Mesodermal cell (in vitro differentiated cells): Measurements from ENCODE around the gene SP6.

Source experiments
- H3K27ac ChIP-seq: 2 replicates; pipeline ENCODE4 v1.7.0; 2013; ENCODE audit warnings: mild to moderate bottlenecking, low read depth, low read length, moderate library complexity; ENCODE audit not compliant: severe bottlenecking
- H3K36me3 ChIP-seq: 2 replicates; pipeline ENCODE4 v1.7.1; 2013; ENCODE audit warnings: mild to moderate bottlenecking, low read length, moderate library complexity; ENCODE audit not compliant: control insufficient read depth, insufficient read depth
- H3K4me1 ChIP-seq: one replicate; pipeline ENCODE4 v1.7.1; 2013; ENCODE audit warnings: mild to moderate bottlenecking, low read length; ENCODE audit not compliant: insufficient read depth, control insufficient read depth, poor library complexity, severe bottlenecking
- H3K4me3 ChIP-seq: 2 replicates; pipeline ENCODE4 v1.7.0; 2013; ENCODE audit warnings: low read length, control low read depth, mild to moderate bottlenecking; ENCODE audit not compliant: insufficient read depth, poor library complexity, severe bottlenecking; ENCODE audit errors: extremely low read depth
- H3K9me3 ChIP-seq: 2 replicates; pipeline ENCODE4 v1.7.1; 2013; ENCODE audit warnings: mild to moderate bottlenecking, low read length, moderate library complexity; ENCODE audit not compliant: control insufficient read depth
- WGBS, 2 experiments: methylation state at CpG; one replicate each; pipeline ENCODE4 v1.1.5; 2013; ENCODE audit warnings: missing lambda C conversion rate in 2 of 2; ENCODE audit not compliant: insufficient coverage in 2 of 2; 5-methylcytosine and 5-hydroxymethylcytosine counted together

The SP6 gene

GRCh38 chr17:47851764-47852112, 775 bp upstream of the SP6 start:
- Histone ChIP-seq H3K36me3 (peaks cover 9% of the 10 kb centered on the region), H3K9me3 (no peaks in the 10 kb centered on the region), H3K4me3 (peak overlapping the region; percentile 57), H3K27ac (no peak overlapping the region), H3K4me1 (peaks cover 51% of the 10 kb centered on the region)
- WGBS, 2 experiments = 0 to 5% methylated on average over 3 to 6 of the region's 11 CpGs

DNA sequence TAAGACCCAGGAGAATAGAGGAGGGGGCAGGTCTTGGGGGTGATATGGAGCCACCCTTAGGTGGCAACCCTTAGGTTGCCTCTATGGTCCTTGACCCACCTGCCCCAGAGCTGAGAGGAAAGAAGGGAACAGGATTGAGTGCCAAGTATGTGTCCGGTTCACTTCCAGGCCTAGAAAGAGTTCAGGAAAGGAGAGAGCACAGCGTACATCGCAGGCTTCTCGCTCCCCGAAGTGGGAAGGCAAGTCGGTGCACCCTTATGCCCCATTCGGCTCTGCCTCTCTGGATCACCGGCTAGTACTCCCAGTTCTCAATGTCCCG, 631 bp downstream of the SP6 start:
- Histone ChIP-seq H3K4me1 (peaks cover 49% of the 10 kb centered on the region), H3K4me3 (peak overlapping the region; percentile 57), H3K36me3 (peaks cover 13% of the 10 kb centered on the region), H3K27ac (no peak overlapping the region), H3K9me3 (no peaks in the 10 kb centered on the region)
- WGBS, 2 experiments = 13 to 14% methylated on average over 9 of the region's 9 CpGs

DNA sequence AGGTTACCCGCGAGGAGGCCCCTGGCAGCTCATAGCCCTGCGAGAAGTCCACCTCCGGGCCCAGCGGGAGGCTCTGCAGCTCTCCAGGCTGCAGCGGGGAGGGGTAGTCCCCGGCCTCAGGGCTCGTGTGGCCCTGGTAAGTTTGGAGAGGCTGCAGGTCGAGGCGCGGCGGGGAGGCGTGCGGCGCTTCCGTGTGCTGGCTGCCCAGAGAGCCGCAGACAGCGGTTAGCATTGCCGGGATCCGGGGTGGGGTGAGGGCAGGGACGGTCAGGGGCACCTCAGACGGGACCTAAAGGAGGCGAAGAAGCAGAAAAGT, 2.8 kb downstream of the SP6 start:
- H3K4me3 ChIP-seq = no peak overlapping the region

GRCh38 chr17:47847341-47848197, 3.4 kb downstream of the SP6 start:
- H3K27ac ChIP-seq = no peak overlapping the region
- H3K36me3 ChIP-seq = peaks cover 13% of the 10 kb centered on the region
- H3K9me3 ChIP-seq = no peaks in the 10 kb centered on the region
- 29 to 35% methylated on average over 53 to 71 of the region's 71 CpGs for WGBS, 2 experiments
- H3K4me3 ChIP-seq = peak overlapping the region; percentile 1
- H3K4me1 ChIP-seq = peaks cover 55% of the 10 kb centered on the region

More for the DNA sequence above, 2.8 kb downstream of the SP6 start:
- Histone ChIP-seq H3K9me3 (no peaks in the 10 kb centered on the region), H3K36me3 (peaks cover 13% of the 10 kb centered on the region), H3K27ac (no peak overlapping the region), H3K4me1 (peaks cover 55% of the 10 kb centered on the region)
- WGBS, 2 experiments = 29 to 34% methylated on average over 7 to 17 of the region's 23 CpGs

- peaks cover 13% of the 10 kb centered on the region for H3K36me3 ChIP-seq
- no peak overlapping the region for H3K27ac ChIP-seq
- H3K4me3 ChIP-seq = peak overlapping the region; percentile 1
- 37 to 41% methylated on average over 23 of the region's 31 CpGs for WGBS, 2 experiments
- H3K9me3 ChIP-seq = no peaks in the 10 kb centered on the region
- H3K4me1 ChIP-seq = peaks cover 47% of the 10 kb centered on the region
These were observed 4.1 kb downstream of the SP6 start for GRCh38 chr17:47846716-47847340.

DNA sequence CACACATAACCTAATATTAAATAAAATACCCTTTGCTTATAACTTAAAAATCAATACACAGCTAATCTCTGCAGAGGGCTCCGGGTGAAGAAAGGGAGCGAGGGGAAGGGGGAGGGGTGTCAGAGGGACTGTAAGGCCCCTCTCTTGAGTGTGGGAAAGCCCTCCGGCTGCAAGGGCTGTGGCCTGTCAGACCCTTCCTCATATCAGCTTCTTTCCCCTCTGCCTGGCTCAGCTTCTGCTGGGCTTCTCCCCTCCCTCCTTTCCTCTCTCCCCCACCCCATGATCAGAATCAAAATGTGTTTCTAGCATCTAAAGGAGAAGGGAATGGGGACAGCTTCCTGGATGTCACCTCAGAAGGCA, 5.3 kb downstream of the SP6 start:
- Histone ChIP-seq H3K27ac (no peak overlapping the region), H3K4me1 (peaks cover 49% of the 10 kb centered on the region), H3K36me3 (peaks cover 13% of the 10 kb centered on the region), H3K4me3 (no peak overlapping the region), H3K9me3 (no peaks in the 10 kb centered on the region)
- no CpG with 5 or more reads among the region's 3 CpGs for WGBS, 2 experiments

GRCh38 chr17:47844814-47845715, 5.9 kb downstream of the SP6 start:
- no peaks in the 10 kb centered on the region for H3K9me3 ChIP-seq
- no peak overlapping the region for H3K27ac ChIP-seq
- H3K4me3 ChIP-seq = no peak overlapping the region
- H3K4me1 ChIP-seq = peaks cover 43% of the 10 kb centered on the region
- WGBS, 2 experiments = 80% methylated on average over 1 of the region's 4 CpGs; no CpG with 5 or more reads in 1 of the 2 experiments
- H3K36me3 ChIP-seq = peaks cover 13% of the 10 kb centered on the region

- Histone ChIP-seq H3K4me3 (no peak overlapping the region), H3K36me3 (peaks cover 13% of the 10 kb centered on the region), H3K27ac (no peak overlapping the region), H3K4me1 (peaks cover 36% of the 10 kb centered on the region), H3K9me3 (no peaks in the 10 kb centered on the region)
- WGBS, 2 experiments = 100% methylated on average over 2 to 4 of the region's 5 CpGs
These were observed 6.7 kb downstream of the SP6 start for GRCh38 chr17:47844227-47844626.

GRCh38 chr17:47843391-47843730, 7.6 kb downstream of the SP6 start:
- Histone ChIP-seq H3K9me3 (no peaks in the 10 kb centered on the region), H3K4me1 (peaks cover 36% of the 10 kb centered on the region), H3K4me3 (no peak overlapping the region), H3K36me3 (peaks cover 19% of the 10 kb centered on the region), H3K27ac (no peak overlapping the region)
- 37 to 88% methylated on average over 3 of the region's 6 CpGs for WGBS, 2 experiments

DNA sequence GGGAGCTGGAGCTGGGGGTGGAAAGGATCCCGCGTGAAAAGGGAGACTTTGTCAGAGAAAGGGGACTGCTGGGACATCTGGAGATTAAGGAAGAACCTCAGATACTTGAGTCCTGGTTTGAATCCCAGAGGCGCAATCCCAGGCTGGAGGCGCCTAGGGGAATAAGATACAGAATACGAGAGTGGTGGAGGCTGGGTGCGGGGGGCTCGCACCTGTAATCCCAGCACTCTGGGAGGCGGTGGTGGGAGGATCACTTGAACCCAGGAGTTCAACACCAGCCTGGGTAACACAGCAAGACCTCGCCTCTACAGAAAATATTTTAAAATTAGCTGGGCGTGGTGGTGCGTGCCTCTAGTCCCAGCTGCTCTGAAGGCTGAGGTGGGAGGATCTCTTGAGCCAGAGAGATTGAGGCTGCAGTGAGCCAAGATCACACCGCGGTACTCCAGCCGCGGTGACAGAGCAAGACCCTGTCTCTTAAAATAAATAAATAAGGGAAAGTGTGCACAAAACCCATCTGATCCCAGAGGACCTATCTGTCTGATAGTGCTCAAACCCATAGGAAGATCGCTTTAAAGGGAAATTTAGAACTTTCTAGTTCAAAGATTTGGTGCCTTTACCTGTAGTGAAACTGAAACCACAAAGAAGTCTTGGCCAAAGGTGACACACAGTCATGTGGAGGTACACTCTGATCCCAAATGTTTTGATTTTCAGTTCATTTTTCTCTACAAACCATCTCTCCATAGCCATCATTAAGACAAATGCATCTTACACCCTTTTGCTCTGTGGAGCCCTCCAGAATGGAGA, 9.3 kb downstream of the SP6 start:
- H3K4me1 ChIP-seq = peaks cover 33% of the 10 kb centered on the region
- 74 to 81% methylated on average over 16 of the region's 16 CpGs for WGBS, 2 experiments
- H3K36me3 ChIP-seq = peaks cover 26% of the 10 kb centered on the region
- peak overlapping the region; percentile 67 for H3K4me3 ChIP-seq
- no peak overlapping the region for H3K27ac ChIP-seq
- H3K9me3 ChIP-seq = no peaks in the 10 kb centered on the region
